Stimulated activated CD8-positive, alpha-beta memory T cell treated with anti-CD3 and anti-CD28 coated beads, Interleukin-7, amount 100 ng/mL, for 24 hours (primary cell): Measurements from ENCODE around the gene PDYN.

Source experiments
- DNase-seq: peaks from one replicate; pipeline ENCODE4 v3.0.0-alpha.2; 2020; ENCODE audit warnings: low read depth

The PDYN gene

GRCh38 chr20:1951436-1952115 is 42.3 kb downstream of the PDYN start:
- no peak for DNase-seq

GRCh38 chr20:1950836-1951235 is 43.0 kb downstream of the PDYN start:
- no peak for DNase-seq

- no peak for DNase-seq
Observed at GRCh38 chr20:1949347-1950100, 44.3 kb downstream of the PDYN start.

- no peak for DNase-seq
Observed at GRCh38 chr20:1947535-1947846, 46.4 kb downstream of the PDYN start.

- DNase-seq, result no peak
Observed at GRCh38 chr20:1946762-1947534, 46.9 kb downstream of the PDYN start.

- no peak for DNase-seq
Observed at GRCh38 chr20:1946442-1946761, 47.5 kb downstream of the PDYN start.

- DNase-seq, result no peak
Observed at GRCh38 chr20:1945660-1946059, 48.2 kb downstream of the PDYN start.

GRCh38 chr20:1945134-1945618 is 48.7 kb downstream of the PDYN start:
- no peak for DNase-seq

- DNase-seq, result no peak
Observed at GRCh38 chr20:1944345-1945091, 49.3 kb downstream of the PDYN start.

- no peak for DNase-seq
Observed at GRCh38 chr20:1943275-1944002, 50.4 kb downstream of the PDYN start.

GRCh38 chr20:1942486-1943274 is 51.2 kb downstream of the PDYN start:
- no peak for DNase-seq

- DNase-seq, result no peak
Observed at GRCh38 chr20:1942061-1942460, 51.8 kb downstream of the PDYN start.

- DNase-seq, result no peak
Observed at GRCh38 chr20:1941226-1941625, 52.6 kb downstream of the PDYN start.

- no peak for DNase-seq
Observed at GRCh38 chr20:1940581-1940980, 53.3 kb downstream of the PDYN start.

- DNase-seq, result no peak
Observed at GRCh38 chr20:1939270-1939595, 54.6 kb downstream of the PDYN start.

- DNase-seq, result no peak
Observed at GRCh38 chr20:1938464-1939269, 55.2 kb downstream of the PDYN start.

- DNase-seq, result no peak
Observed at GRCh38 chr20:1937316-1937976, 56.4 kb downstream of the PDYN start.

- DNase-seq, result no peak
Observed at GRCh38 chr20:1935696-1936366, 58.0 kb downstream of the PDYN start.
